Activated naive CD8-positive, alpha-beta T cell treated with anti-CD3 and anti-CD28 coated beads, Interleukin-2, amount 50 U/mL, for 24 hours (primary cell): ENCODE measurements around the gene ASXL2.
A peak's percentile ranks its signal among the peaks of the same experiment; 100 is the strongest.
"Not testable (repeated sequence)": the region's sequence is repeated elsewhere in the genome, so short reads cannot be mapped to it uniquely, and the experiment has no call there.

ENCODE experiments used
- ATAC-seq: fragments of 150-1000 bp; cut with Tn5 transposase; one replicate; pipeline ENCODE4 v1.10.0; 2021
- DNase-seq: peaks from one replicate; pipeline ENCODE4 v3.0.0; 2021
- H3K27ac Mint-ChIP-seq: one replicate; pipeline ENCODE4 v1.8.0; 2021; ENCODE audit warnings: mild to moderate bottlenecking, mixed read lengths
- H3K27me3 Mint-ChIP-seq: one replicate; pipeline ENCODE4 v1.8.0; 2021; ENCODE audit warnings: mixed read lengths
- H3K36me3 Mint-ChIP-seq: one replicate; pipeline ENCODE4 v1.8.0; 2021; ENCODE audit warnings: low read depth, mixed read lengths
- H3K4me1 Mint-ChIP-seq: one replicate; pipeline ENCODE4 v1.8.0; 2021; ENCODE audit warnings: mixed read lengths
- H3K4me3 Mint-ChIP-seq: one replicate; pipeline ENCODE4 v1.8.0; 2021; ENCODE audit warnings: mild to moderate bottlenecking, moderate library complexity, mixed read lengths
- H3K9me3 Mint-ChIP-seq: one replicate; pipeline ENCODE4 v1.8.0; 2021; ENCODE audit warnings: mixed read lengths

The ASXL2 gene

GRCh38 chr2:25867396-25868003 lies 10.8 kb downstream of the ASXL2 start:
- Mint-ChIP-seq H3K27me3 (no peaks in the 10 kb centered on the region), H3K4me1 (peaks cover 21% of the 10 kb centered on the region), H3K36me3 (peaks cover 22% of the 10 kb centered on the region), H3K27ac (peak overlapping the region; percentile 1), H3K4me3 (no peak overlapping the region), H3K9me3 (no peaks in the 10 kb centered on the region)
- DNase-seq (no peak), ATAC-seq (no peak)

GRCh38 chr2:25856377-25856776 lies 21.9 kb downstream of the ASXL2 start:
- Mint-ChIP-seq H3K4me1 (peaks cover 63% of the 10 kb centered on the region), H3K27me3 (no peaks in the 10 kb centered on the region), H3K36me3 (peaks cover 4% of the 10 kb centered on the region), H3K9me3 (no peaks in the 10 kb centered on the region), H3K27ac (no peak overlapping the region), H3K4me3 (no peak overlapping the region)
- DNase-seq (no peak), ATAC-seq (no peak)

DNA sequence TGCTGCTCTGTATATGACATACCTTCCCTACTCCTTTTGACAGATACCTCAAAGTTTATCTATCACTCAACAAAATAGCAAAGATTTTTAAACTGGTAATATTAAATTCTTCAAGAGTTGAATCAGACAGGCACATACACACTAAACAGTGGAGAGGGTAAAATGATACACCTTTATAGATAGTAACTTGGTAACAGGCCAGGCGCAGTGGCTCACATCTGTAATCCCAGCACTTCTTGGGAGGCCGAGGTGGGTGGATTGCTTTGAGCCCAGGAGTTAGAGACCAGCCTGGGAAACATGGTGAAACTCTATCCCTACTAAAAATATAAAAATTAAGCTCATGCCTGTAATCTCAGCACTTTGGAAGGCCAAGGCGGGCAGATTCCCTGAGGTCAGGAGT lies 23.2 kb downstream of the ASXL2 start:
- ATAC-seq (no peak), DNase-seq (no peak)
- Mint-ChIP-seq H3K9me3 (no peaks in the 10 kb centered on the region), H3K4me3 (no peak overlapping the region), H3K4me1 (peaks cover 69% of the 10 kb centered on the region), H3K36me3 (peaks cover 4% of the 10 kb centered on the region), H3K27ac (peak overlapping the region; percentile 46), H3K27me3 (no peaks in the 10 kb centered on the region)

- H3K4me1 Mint-ChIP-seq: peaks cover 67% of the 10 kb centered on the region
Observed at GRCh38 chr2:25854613-25855012, 23.7 kb downstream of the ASXL2 start.

GRCh38 chr2:25853038-25853638 lies 25.1 kb downstream of the ASXL2 start:
- ATAC-seq: no peak

More at GRCh38 chr2:25854613-25855012, 23.7 kb downstream of the ASXL2 start:
- ATAC-seq (no peak), DNase-seq (no peak)
- H3K4me3 Mint-ChIP-seq: no peak overlapping the region
- no peaks in the 10 kb centered on the region for H3K9me3 Mint-ChIP-seq
- peak overlapping the region; percentile 46 for H3K27ac Mint-ChIP-seq
- H3K36me3 Mint-ChIP-seq: peaks cover 4% of the 10 kb centered on the region
- H3K27me3 Mint-ChIP-seq: no peaks in the 10 kb centered on the region

GRCh38 chr2:25851740-25852503 lies 26.4 kb downstream of the ASXL2 start:
- Mint-ChIP-seq H3K27me3 (no peaks in the 10 kb centered on the region), H3K27ac (peak overlapping the region; percentile 93), H3K4me1 (peaks cover 58% of the 10 kb centered on the region), H3K4me3 (peak overlapping the region; percentile 65), H3K9me3 (no peaks in the 10 kb centered on the region), H3K36me3 (peaks cover 8% of the 10 kb centered on the region)
- ATAC-seq: peak; percentile 92
- DNase-seq: peak; percentile 43

More at GRCh38 chr2:25853038-25853638, 25.1 kb downstream of the ASXL2 start:
- peaks cover 63% of the 10 kb centered on the region for H3K4me1 Mint-ChIP-seq
- no peak for DNase-seq
- no peaks in the 10 kb centered on the region for H3K27me3 Mint-ChIP-seq
- H3K4me3 Mint-ChIP-seq: peak overlapping the region; percentile 65
- peak overlapping the region; percentile 93 for H3K27ac Mint-ChIP-seq
- no peaks in the 10 kb centered on the region for H3K9me3 Mint-ChIP-seq
- H3K36me3 Mint-ChIP-seq: peaks cover 4% of the 10 kb centered on the region

- Mint-ChIP-seq H3K27ac (peak overlapping the region; percentile 76), H3K4me1 (peaks cover 52% of the 10 kb centered on the region), H3K4me3 (peak overlapping the region; percentile 42)
- H3K27me3 Mint-ChIP-seq, H3K36me3 Mint-ChIP-seq, DNase-seq, H3K9me3 Mint-ChIP-seq, ATAC-seq: not testable (repeated sequence)
Observed at GRCh38 chr2:25850400-25850799, 27.9 kb downstream of the ASXL2 start.

DNA sequence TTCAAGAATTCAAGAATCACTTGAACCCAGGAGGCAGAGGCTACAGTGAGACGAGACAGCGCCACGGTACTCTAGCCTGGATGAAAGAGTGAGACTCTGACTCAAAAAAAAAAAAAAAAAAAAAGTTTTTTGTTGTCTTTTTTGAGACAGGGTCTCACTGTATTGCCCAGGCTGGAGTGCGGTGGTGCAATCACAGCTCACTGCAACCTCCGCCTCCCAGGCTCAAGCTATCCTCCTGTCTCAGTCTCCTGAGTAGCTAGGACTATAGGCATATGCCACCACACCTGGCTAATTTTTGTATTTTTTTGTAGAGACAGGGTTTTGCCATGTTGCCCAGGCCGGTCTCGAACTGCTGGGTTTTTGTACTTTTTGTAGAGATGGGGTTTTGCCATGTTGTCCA lies 28.9 kb downstream of the ASXL2 start:
- not testable (repeated sequence) for H3K27ac Mint-ChIP-seq, H3K27me3 Mint-ChIP-seq, ATAC-seq, H3K4me3 Mint-ChIP-seq, DNase-seq, H3K9me3 Mint-ChIP-seq
- Mint-ChIP-seq H3K4me1 (peaks cover 45% of the 10 kb centered on the region), H3K36me3 (peaks cover 10% of the 10 kb centered on the region)

DNA sequence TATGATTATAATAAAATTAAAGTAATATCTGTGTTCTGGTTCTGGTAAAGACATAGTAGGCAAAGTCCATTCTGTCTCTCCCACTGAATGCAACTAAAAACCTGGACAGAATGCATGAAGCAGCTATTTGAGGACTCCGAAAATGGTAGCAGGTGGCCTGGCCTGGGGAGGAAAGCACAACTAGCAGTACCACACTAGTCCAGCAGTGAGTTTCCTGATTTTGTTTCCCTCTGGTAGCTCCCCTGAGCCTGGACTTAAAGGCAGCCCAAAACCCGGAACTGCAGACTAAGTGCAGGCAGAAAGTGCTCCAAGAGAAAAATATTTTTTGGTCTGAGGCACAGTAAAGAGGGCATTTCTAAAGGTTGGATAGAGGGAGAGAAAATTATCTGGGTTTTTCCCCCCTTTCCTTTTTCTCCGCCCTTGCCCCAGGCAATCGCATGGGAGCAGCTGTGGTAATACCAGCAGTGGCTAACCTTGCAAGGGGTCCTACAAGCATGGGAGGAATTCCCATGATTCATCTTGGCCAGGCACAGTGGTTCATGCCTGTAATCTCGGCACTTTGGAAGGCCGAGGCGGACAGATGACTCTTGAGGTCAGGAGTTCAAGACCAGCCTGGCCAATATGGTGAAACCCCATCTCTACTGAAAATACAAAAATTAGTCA lies 32.3 kb downstream of the ASXL2 start:
- Mint-ChIP-seq H3K9me3 (no peaks in the 10 kb centered on the region), H3K4me1 (peaks cover 15% of the 10 kb centered on the region), H3K4me3 (no peak overlapping the region), H3K36me3 (peaks cover 17% of the 10 kb centered on the region), H3K27me3 (no peaks in the 10 kb centered on the region), H3K27ac (no peak overlapping the region)
- DNase-seq (no peak), ATAC-seq (no peak)

DNA sequence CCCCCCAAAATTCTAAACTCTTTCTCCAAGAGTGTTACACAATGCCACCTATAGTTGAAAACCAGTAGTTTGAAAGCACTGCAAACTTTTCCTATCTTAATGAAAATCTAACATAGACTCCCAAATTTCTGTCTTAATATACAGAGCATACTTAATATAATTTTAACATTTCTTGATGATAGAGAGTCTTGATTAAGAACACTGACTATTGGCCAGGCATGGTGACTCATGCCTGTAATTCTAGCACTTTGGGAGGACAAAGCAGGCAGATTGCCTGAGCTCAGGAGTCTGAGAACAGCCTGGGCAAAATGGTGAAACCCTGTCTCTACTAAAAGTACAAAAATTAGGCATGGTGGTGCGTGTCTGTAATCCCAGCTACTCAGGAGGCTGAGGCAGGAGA lies 34.2 kb downstream of the ASXL2 start:
- DNase-seq: no peak

DNA sequence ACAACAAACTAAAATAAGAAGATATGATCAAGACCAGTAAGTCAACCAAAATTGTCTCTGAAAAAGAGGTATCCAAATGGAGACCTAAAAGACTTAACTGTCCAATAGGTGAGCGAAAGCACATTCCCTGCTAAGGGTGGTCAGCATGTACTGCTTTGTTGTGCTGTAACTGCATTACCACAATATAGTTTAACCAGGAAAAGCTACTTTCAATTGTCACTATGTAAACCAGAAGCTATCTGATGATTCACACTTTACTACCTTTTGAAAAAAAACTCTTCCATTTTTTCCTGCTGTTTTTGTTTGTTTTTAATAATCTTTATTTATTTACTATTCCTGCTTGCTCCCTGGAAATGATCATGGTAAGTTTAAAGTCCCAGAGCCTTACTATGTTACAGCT lies 36.1 kb downstream of the ASXL2 start:
- no peak overlapping the region for H3K27ac Mint-ChIP-seq
- peaks cover 18% of the 10 kb centered on the region for H3K4me1 Mint-ChIP-seq
- no peaks in the 10 kb centered on the region for H3K9me3 Mint-ChIP-seq
- no peak for DNase-seq
- no peak for ATAC-seq
- peaks cover 17% of the 10 kb centered on the region for H3K36me3 Mint-ChIP-seq
- no peaks in the 10 kb centered on the region for H3K27me3 Mint-ChIP-seq
- no peak overlapping the region for H3K4me3 Mint-ChIP-seq

More for the DNA sequence above, 34.2 kb downstream of the ASXL2 start:
- Mint-ChIP-seq H3K27me3 (no peaks in the 10 kb centered on the region), H3K27ac (no peak overlapping the region), H3K4me1 (peaks cover 10% of the 10 kb centered on the region), H3K36me3 (peaks cover 19% of the 10 kb centered on the region), H3K4me3 (no peak overlapping the region), H3K9me3 (no peaks in the 10 kb centered on the region)
- no peak for ATAC-seq

DNA sequence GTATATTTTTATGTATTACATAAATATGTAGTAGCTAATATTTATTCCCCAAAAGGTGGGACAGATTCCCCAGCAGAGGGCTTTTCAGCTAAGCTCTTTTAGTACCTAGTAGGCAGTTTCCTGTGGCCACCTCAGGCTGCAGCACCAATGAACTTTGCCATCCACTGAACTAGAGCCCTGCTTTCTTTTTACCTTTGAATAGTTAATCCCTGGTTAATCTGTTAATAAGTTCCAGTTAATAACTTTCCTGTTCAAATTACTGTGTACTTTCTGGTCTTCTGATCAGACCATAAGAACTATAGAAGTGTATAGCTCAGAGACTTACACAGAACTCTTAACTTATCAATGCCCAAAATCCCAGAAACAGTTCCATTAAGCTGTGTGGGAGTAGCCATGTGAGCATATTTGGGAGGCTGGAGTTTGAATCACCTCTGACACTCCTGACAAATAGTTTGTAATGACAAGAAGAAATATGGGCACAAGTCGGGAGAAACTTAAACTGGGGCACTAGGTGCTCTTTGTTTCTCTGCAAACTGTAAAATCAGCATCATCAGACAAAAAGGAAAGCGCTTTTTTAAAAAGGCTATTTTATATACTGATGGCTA lies 40.0 kb downstream of the ASXL2 start:
- peak overlapping the region; percentile 21 for H3K27ac Mint-ChIP-seq
- DNase-seq (no peak), ATAC-seq (no peak)
- H3K9me3 Mint-ChIP-seq: no peaks in the 10 kb centered on the region
- no peaks in the 10 kb centered on the region for H3K27me3 Mint-ChIP-seq
- no peak overlapping the region for H3K4me3 Mint-ChIP-seq
- H3K4me1 Mint-ChIP-seq: peaks cover 37% of the 10 kb centered on the region
- peaks cover 25% of the 10 kb centered on the region for H3K36me3 Mint-ChIP-seq

GRCh38 chr2:25835906-25836305 lies 42.4 kb downstream of the ASXL2 start:
- H3K36me3 Mint-ChIP-seq: peaks cover 39% of the 10 kb centered on the region
- H3K4me1 Mint-ChIP-seq: peaks cover 56% of the 10 kb centered on the region
- no peak overlapping the region for H3K4me3 Mint-ChIP-seq
- DNase-seq: no peak
- no peaks in the 10 kb centered on the region for H3K9me3 Mint-ChIP-seq
- no peak for ATAC-seq
- H3K27me3 Mint-ChIP-seq: no peaks in the 10 kb centered on the region
- no peak overlapping the region for H3K27ac Mint-ChIP-seq

DNA sequence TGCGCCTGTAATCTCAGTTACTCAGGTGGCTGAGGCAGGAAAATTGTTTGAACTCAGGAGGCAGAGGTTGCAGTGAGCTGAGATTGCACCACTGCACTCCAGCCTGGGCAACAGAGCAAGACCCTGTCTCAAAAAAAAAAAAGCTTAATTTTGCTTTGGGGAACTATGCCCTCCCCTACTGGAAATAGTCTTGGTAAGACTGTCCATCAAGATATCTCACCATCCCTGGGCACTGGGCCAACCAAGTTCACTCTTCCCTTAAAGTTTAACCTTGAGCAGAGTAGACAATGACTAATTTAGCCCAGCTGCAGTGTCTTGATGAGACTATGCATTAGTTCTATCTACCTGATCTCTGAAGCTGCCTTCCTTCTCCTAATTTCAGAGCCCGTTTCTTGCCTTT lies 44.7 kb downstream of the ASXL2 start:
- DNase-seq (peak; percentile 53), ATAC-seq (peak; percentile 63)
- H3K4me1 Mint-ChIP-seq: peaks cover 69% of the 10 kb centered on the region
- H3K9me3 Mint-ChIP-seq: no peaks in the 10 kb centered on the region
- no peak overlapping the region for H3K4me3 Mint-ChIP-seq
- H3K27me3 Mint-ChIP-seq: no peaks in the 10 kb centered on the region
- peak overlapping the region; percentile 91 for H3K27ac Mint-ChIP-seq
- peaks cover 51% of the 10 kb centered on the region for H3K36me3 Mint-ChIP-seq
